GM18511 (cell line): ENCODE measurements around the gene RPS3.
"Not testable (repeated sequence)": the region's sequence is repeated elsewhere in the genome, so short reads cannot be mapped to it uniquely, and the experiment has no call there.

Experiments
- ATAC-seq: cut with Tn5 transposase; IDR thresholded peaks from one replicate; pipeline ENCODE4 v1.9.1; 2021; ENCODE audit warnings: mild to moderate bottlenecking, moderate library complexity; ENCODE audit not compliant: unreplicated experiment

Gene RPS3

DNA sequence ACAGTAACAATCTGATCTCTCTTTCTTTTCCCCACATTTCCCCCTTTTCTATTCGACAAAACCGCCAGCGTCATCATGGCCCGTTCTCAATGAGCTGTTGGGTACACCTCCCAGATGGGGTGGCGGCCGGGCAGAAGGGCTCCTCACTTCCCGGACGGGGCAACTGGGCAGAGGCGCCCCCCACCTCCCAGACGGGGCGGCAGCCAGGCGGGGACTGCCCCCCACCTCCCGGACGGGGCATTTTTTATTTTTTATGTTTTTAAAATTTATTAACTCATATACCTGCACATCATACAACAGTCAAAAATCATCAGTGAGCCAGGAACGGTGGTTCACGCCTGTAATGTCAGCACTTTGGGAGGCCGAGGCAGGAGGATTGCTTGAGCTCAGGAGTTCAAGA, 20.5 kb upstream of the RPS3 start:
- not testable (repeated sequence) for ATAC-seq

DNA sequence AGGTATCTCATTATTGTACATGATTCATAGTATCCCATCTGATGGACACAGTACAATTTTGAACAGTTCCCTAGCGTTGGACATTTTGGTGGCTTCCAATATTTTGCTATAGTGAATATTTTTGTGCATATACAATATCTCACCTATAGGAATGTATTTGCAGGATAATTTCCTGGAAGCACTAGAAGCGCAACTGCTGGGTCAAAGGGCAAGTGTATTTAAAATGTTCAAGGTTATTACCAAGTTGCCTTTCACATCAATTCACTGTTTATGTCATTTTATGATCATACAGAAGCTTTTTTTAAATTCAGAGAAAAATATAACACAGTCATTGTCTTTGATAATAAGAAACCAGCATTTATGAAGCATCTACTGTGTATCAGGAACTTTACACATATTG, 19.1 kb upstream of the RPS3 start:
- no peak for ATAC-seq

DNA sequence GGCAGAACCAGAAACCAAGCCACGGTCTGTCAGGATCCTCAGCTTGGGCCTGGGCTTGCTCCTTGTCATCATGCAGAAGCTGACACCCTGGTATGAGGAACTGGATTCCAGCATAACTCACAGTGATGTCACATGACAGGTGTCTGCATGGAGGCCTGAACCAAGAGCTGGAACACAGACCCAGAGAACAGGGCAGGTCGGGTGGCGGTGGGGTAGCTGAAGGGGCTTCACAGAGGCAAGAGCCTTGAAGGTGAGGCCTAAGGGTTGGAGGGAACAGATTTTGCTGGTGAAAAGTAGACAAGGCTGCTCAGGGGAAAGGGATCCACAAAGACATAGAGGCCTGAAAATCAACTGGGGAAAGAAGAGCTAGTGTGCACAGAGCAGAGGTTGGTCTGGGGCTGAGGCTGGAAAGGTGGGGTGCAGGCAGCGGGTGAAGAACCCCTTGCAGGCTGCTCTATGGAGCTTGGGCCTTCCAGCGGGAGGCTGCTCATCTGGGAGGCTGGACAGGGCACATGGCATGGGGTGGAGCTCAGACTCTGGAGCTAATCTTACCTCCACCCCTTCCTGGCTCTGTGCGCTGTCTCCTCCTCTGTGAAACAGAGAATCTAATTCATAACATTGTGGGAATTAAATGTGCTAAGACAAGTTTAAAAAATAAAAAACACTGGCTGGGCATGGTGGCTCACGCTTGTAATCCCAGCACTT, 18.4 kb upstream of the RPS3 start:
- no peak for ATAC-seq

DNA sequence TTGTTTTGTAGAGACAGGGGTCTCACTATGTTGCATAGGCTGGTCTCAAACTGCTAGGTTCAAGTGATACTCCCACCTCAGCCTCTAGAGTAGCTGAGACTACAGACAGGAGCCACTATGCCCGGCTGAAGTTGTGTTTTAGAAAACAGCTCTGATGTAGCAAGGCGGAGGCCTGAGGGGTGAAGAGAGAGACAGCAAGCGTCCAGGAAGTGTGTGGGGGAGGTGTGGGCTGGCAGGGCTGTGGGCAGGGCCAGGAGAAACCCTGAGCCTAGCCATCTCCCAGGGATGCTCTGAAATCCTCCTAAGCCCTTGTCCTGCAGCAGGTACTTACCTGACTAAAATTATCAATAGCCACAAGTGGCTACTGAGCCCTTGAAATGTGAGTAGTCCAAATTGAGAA, 16.1 kb upstream of the RPS3 start:
- ATAC-seq, result no peak

DNA sequence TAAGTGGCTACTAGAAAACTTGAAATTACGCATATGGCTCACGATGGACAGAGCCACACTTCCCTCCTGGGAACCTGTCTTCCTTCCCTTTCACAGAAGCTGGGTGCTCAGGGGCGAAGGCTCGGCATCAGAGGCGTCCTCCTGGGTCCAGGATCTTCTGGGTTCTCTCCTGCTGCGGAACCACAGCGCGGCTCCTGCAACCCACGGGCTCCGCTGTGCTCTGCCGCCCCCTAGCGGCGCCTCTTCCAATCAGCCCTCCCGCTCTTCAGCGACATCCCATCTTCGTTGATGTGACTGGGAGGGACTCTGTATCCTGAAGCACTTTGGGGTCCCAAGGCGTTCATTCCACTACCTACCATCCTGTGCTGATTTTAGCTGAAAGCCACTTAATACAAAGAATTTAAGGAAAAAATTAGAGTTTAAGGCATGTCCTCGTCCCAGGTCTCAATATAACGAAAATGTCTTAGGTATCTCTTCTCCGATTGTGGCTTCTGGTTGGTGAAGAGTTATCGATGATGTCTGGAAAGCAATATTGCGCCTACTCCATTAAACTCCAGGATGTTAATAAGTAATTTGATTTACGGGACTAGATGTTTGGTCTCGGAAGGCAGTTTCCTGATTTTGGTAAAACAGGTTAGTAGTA, 14.8 kb upstream of the RPS3 start:
- no peak for ATAC-seq

DNA sequence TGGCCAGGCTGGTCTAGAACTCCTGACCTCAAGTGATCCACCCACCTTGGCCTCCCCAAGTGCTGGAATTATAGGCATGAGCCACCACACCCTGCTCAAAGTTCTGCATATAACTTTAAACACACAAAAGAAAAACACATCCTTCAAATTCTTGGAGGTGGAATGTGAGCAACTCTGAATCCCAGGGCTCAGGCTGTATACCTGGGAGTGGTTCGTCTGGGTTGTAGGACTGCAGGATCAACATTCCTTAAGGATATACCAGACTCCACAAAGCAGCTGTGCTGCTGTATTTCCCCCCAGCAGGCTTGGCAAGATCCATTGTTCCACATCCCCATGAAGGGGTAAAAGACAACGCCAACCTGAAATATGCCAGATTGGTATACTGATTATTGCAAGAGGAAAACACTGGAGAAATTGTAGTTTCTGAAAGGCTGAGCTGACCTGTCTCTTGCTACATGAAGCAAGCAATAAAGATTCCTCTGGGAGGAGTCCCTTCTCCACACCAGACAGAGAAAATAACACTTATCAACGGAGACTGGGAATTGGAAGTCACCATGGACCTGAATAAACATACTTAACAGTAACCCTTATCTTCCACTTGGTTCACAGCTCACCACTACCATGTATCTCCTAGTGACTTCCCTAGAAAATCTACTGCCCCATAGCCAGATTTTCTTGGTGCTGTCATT, 12.2 kb upstream of the RPS3 start:
- no peak for ATAC-seq

DNA sequence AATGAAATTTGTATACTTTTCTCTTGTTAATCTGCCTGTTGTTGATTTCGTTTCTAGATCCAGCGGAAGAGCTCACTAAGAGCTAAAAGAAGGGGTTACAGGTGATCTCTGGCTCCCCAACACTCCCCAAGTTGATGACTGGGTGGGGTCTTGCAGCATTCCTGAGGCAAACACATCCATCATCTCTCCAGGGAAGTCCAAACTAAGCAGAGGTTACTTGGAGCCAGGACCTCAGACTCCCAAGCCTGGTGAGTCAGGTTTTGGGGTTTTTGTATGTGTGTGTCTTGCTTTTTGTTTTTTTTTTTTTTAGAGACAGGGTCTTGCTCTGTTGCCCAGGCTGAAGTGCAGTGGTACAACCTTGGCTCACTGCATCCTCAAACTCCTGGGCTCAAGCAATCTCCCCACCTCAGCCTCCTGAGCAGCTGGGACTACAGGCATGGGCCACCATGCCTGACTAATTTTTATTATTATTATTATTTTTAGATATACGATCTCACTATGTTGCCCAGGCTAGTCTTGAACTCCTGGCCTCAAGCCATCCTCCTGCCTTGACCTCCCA, 11.5 kb upstream of the RPS3 start:
- ATAC-seq, result no peak

DNA sequence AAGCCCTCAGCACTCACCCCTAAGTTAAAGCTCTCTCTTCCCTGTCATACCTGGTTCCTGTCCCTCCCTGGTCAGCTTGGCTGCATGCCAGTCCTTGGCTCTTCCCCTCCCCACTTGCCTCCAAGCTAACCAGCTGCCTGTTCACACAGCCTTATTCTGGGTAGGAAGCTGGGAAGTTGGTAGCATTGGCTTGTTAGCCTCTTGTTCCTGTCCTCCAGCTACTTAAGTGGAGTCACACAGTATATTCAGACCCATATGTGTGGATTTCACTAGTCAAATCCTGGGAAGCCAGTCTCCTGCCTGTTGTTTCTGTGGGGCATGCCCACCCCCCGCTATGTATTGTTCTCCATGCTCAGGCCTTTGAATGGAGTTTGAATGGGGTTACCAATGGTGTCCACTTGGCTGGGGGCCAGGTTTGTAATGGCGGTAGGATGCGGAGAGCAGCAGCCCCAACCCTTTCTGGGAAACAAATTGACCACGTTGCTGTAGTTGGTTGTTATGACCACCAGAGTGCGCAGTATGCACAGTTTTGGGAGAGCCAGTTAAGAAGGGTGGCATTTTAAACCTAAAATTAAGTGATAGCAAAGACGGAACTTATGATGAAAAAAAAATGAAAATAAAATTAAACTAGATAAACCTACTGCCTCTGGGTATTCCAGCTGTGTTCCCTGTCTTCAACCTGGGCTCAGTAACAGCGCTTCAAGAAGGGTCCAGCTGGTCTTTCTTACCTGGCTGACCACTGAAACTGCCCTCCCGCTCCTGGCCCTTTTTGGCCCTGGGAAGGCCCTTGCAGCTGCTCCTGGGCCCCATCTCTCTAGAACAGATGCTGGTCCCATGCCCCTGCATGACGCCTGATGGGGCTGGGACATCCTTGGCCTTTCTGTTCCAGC, 10.7 kb upstream of the RPS3 start:
- ATAC-seq, result no peak

DNA sequence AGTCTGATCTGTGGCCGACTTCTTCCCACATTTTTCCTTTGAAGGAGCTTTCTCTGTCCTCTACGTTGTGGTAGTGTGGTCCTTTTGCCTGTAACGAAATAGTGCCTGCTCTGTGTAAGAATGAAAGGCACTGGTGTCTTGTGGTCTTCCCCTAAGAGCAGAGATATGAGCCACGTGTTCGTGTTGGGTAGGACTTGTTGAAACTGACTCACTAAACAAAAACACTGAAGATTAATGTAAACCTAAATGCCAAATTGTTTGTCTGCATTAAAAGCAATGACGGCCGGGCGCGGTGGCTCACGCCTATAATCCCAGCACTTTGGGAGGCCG, 10.1 kb upstream of the RPS3 start:
- ATAC-seq, result no peak

DNA sequence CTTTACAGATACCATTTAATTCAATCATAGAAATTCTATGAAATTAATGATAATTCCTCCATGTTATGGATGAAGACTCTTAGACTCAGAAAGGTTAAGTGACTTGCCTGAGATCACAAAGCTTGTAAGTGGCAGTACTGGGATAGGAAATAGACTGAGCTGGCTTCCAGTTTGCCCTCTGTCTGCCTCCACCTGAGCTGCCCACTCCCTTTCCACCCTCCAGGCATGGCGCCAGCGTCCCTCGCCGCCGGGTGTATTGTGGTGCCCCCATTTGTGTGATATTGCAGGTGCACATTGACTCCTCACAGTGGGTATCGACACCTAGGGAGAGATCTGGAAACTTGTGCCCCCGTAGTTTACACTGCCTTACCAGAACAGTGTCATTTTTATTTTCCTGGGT, 9.4 kb upstream of the RPS3 start:
- no peak for ATAC-seq

DNA sequence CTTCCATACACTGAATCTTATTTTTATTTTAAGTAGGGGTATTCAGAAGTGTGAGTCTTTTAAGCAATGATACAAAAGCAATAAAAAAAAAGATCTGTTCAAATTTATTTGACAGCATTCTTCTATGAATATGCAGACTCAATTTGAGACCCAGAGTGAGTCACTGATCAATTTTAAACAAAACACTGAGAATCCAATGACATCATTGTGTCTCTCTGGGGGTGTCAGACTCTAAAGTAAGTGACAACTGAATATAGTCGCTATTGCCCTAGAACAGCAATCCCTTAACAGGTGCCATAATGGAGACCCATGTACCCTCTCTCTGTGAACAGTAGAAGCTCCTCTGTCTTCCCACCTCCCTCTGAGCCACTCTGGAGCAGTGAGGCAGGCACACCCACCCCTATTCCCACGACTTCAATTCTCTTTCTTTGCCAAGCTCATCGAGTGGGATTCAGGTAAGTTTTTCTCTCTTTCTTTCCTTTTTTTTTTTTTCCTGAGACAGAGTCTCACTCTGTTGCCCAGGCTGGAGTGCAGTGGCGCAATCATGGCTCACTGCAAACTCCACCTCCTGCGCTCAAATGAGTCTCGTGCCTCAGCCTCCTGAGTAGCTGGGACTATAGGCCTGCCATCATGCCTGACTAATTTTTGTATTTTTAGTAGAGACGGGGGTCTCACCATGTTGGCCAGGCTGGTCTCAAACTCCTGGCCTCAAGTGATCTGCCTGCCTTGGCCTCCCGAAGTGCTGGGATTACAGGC, 5.1 kb upstream of the RPS3 start:
- no peak for ATAC-seq

DNA sequence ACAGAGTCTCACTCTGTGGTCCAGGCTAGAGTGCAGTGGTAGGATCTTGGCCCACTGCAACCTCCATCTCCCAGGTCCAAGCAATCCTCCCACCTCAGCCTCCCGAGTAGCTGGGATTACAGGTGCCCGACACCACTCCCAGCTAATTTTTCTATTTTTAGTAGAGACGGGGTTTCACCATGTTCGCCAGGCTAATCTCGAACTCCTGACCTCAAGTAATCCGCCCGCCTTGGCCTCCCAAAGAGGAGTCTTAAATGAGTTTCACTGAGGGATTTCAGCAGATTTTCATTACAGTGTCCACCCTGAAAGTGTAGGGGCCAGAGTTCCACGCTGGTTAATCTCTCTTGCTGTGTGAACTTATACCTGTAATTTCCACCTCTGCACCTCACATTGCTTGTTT, 412 bp upstream of the RPS3 start:
- peak; percentile 7 for ATAC-seq

DNA sequence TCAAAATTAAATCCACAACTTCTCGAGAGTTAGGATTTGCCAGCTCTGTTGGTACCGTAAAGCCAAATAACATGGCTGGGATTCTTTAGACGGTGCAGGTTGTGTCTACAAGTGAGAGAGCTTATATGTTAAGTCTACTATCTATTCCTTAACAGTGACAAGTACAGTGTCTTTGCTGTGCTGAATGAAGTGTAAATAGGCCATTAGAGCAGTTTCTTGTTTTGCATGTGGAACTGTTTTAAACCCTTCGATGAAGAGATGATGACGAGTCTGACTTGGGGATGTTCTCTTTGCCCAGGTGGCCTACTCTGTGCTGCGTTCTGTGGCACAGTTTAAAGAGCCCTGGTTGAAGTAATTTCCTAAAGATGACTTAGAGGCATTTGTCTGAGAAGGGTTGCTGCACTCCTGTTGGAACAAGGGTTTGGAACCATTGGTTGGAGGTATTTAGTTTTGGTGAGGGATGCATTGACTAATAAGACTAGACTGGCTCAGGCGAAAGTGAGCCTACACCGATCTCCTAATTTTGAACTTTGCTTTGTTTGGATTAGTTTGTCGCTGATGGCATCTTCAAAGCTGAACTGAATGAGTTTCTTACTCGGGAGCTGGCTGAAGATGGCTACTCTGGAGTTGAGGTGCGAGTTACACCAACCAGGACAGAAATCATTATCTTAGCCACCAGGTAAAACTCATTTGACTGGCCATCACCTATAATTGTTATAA, 988 bp downstream of the RPS3 start:
- no peak for ATAC-seq

DNA sequence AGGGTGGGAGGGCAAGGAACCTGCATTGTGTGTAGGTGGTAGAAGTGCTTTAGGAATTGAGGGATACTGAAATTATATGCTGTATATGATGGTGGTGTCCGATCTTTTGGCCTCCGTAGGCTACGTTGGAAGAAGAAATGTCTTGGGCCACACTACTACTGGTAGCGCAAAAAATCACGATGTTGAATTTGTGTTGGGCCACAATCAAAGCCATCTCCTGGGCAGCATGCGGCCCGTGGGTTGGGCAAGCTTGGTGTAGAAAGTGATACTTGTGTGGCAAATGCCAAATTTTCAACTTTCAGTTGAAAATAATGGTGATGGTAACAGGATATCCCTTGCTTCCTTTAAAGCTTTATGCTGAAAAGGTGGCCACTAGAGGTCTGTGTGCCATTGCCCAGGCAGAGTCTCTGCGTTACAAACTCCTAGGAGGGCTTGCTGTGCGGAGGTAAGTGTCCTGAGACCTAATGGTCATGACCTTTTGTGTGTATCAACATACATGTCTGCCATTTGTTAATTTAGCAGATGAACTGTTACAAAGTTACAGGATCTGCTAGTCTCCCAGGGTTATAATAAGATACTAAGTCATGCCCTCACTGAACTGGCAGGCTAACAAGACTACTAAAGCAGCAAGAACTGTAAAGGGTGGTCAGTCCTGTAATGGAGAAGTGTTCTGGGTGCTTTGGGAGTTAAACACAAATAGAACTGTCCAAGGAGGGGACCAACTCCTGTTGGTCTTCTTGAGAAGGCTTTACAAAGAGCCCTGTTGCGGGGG, 2.9 kb downstream of the RPS3 start:
- ATAC-seq, result no peak

DNA sequence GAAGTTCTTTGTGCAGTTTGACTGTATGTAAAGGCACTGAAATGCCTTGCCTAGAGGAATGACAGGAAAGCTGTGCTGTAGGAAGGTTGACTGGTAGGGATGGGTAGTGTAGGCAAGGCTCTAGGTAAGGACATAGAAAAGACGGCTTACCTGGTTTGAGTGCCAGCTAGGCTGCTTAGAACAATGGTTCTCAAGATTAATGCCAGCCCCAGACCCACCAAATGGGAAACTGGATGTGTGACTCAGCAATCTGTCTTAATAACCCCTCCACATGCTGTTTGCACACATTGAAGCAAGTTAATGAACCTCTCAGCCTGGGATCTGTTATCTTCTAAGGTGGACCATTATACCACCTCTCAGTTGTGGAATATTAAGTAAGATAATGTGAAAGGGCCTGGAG, 3.7 kb downstream of the RPS3 start:
- no peak for ATAC-seq

DNA sequence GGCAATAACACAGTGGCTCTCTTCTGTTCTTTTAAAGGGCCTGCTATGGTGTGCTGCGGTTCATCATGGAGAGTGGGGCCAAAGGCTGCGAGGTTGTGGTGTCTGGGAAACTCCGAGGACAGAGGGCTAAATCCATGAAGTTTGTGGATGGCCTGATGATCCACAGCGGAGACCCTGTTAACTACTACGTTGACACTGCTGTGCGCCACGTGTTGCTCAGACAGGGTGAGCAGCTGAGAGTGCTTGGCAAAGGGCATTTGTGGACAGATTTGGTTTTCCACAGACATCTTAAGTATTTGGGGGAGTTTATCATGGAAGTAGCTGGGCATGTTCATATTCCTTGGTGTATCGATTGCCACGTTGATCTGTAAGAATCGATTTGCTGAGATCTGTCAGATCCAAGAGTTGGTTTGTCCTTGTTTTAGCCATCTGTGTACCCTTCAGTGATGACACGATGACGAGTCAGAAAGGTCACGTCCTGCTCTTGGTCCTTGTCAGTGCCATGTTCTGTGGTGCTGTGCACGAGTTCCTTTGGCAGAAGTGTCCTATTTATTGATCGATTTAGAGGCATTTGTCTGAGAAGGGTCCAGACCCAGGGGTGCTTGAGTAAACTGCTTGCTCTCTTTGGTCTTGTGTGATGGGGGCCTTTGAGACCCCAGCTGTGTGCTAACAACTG, 4.8 kb downstream of the RPS3 start:
- ATAC-seq, result no peak

DNA sequence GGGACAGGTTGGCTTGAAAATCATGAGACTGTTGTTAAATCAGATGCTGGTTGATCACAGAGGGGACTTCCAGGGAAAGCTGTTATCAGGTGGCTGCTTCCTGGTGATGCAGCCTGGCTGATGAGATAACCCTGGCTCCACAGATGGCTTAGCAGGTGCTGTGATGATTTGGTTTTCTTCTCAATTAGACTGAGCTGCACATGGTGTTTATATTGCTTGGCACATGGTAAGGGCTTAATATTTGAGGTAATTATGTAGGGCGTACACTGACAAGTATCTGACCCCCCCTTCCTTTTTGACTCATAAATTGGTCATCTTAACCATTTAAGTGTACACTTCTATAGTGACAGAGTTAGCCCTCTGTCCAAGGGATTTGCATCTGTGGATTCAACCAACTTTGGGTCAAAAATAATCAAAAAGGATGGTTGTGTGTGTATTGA, 7.0 kb downstream of the RPS3 start:
- no peak for ATAC-seq

DNA sequence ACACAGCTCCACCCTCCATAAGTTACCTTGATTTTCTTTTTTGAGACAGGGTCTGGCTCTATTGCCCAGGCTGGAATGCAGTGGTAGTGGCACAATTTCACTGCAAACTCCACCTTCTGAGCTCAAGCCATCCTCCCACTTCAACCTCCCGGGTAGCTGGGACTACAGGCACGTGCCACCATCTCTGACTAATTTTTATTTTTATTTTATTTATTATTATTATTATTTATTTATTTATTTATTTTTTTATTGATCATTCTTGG, 9.6 kb downstream of the RPS3 start:
- no peak for ATAC-seq

DNA sequence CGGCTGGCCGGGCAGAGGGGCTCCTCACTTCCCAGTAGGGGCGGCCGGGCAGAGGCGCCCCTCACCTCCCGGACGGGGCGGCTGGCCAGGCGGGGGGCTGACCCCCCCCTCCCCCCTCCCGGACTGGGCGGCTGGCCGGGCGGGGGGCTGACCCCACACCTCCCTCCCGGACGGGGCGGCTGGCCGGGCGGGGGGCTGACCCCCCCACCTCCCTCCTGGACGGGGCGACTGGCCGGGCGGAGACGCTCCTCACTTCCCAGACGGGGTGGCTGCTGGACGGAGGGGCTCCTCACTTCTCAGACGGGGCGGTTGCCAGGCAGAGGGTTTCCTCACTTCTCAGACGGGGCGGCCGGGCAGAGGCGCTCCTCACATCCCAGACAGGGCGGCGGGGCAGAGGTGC, 10.7 kb downstream of the RPS3 start:
- not testable (repeated sequence) for ATAC-seq
